ENCODE measurements around the gene PSME2. TPM values are rescaled to one million over a fixed set of nuclear protein-coding genes. Genes with fewer than 3 reads are reported as not detected.

The PSME2 gene
- total and polyA plus RNA-seq, 2 of the 13 experiments (the other 11 are each of a cell fraction or from before 2014, with no cell fraction given), result 332 to 716 TPM

GRCh38 chr14:24098229-24098926, 48.0 kb downstream of the PSME2 start (continued):
- TF ChIP-seq ZNF407 (CRISPR knock-in tag; IDR thresholded peaks at IDR 0.05; ENCODE audit: not compliant biosample characterization) (peak; percentile 28), RCOR2 (CRISPR knock-in tag; IDR thresholded peaks at IDR 0.05) (no peak), ZNF350 (CRISPR knock-in tag; IDR thresholded peaks at IDR 0.05; ENCODE audit: borderline replicate concordance, low read depth) (0 out of 2 replicates have a peak, but pooled peaks have one; percentile 57), MTF1 (CRISPR knock-in tag; IDR thresholded peaks at IDR 0.05) (0 out of 2 replicates have a peak, but pooled peaks have one; percentile 31), ZNF225 (CRISPR knock-in tag; IDR thresholded peaks at IDR 0.05) (peak; percentile 92), ZMYM3 (CRISPR knock-in tag; IDR thresholded peaks at IDR 0.05) (0 out of 2 replicates have a peak, but pooled peaks have one; percentile 14), ZIK1 (CRISPR knock-in tag; IDR thresholded peaks at IDR 0.05; ENCODE audit: borderline replicate concordance, low read depth) (no peak), ATF3 (CRISPR knock-in tag; IDR thresholded peaks at IDR 0.05) (no peak), NCOA5 (CRISPR knock-in tag; IDR thresholded peaks at IDR 0.05) (peak; percentile 83; the same call in 1 of the 2 replicates), ZXDC (CRISPR knock-in tag; IDR thresholded peaks at IDR 0.05) (no peak), PAF1 (CRISPR knock-in tag; IDR thresholded peaks at IDR 0.05) (peak; percentile 85; the same call in 1 of the 2 replicates)
- TF ChIP-seq, protein P1, sequence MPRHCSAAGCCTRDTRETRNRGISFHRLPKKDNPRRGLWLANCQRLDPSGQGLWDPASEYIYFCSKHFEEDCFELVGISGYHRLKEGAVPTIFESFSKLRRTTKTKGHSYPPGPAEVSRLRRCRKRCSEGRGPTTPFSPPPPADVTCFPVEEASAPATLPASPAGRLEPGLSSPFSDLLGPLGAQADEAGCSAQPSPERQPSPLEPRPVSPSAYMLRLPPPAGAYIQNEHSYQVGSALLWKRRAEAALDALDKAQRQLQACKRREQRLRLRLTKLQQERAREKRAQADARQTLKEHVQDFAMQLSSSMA (CRISPR knock-in tag; IDR thresholded peaks at IDR 0.05), result 0 out of 2 replicates have a peak, but pooled peaks have one; percentile 80
- TF ChIP-seq, protein P2, sequence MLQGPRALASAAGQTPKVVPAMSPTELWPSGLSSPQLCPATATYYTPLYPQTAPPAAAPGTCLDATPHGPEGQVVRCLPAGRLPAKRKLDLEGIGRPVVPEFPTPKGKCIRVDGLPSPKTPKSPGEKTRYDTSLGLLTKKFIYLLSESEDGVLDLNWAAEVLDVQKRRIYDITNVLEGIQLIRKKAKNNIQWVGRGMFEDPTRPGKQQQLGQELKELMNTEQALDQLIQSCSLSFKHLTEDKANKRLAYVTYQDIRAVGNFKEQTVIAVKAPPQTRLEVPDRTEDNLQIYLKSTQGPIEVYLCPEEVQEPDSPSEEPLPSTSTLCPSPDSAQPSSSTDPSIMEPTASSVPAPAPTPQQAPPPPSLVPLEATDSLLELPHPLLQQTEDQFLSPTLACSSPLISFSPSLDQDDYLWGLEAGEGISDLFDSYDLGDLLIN (CRISPR knock-in tag; IDR thresholded peaks at IDR 0.05; ENCODE audit: borderline replicate concordance), result peak; percentile 82; the same call in 1 of the 2 replicates
